Retinal pigment epithelial cell (primary cell): ENCODE data around the gene PASK.

ENCODE experiments used
- DNase-seq: peaks from one replicate; pipeline ENCODE4 v3.0.0-alpha.2; 2010; ENCODE audit warnings: low read depth
- H3K4me3 ChIP-seq: 2 replicates; pipeline ENCODE4 v1.5.1; 2011; ENCODE audit warnings: mild to moderate bottlenecking, low read length, control low read depth, moderate library complexity
- CTCF ChIP-seq: conservative IDR thresholded peaks from 2 replicates; pipeline ENCODE4 v1.5.1; 2011; ENCODE audit warnings: low read depth, low read length, control low read depth, inconsistent platforms

PASK gene

GRCh38 chr2:241088791-241089732 is 60.2 kb downstream of the PASK start:
- no peak overlapping the region for H3K4me3 ChIP-seq
- DNase-seq = no peak
- TF ChIP-seq CTCF = no peak

DNA sequence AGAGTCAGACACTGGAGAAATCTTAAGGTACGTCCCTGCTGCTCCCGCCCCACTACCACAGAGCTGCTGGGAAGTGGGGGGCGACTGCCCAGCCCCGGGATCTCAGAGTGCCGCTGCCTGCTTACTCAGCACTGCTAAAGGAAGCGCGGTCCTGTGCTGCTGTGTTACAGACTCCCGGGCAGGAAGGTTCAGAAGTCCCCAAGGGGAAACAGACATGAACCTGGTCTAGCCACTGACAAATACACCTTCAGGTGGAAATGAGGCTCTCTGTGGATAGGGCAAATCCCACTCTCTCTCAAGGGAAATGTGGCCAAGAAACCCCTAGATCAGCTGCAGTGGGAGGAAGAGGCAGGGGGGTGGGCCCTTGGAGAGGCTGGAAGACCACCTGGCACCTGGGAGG is 60.9 kb downstream of the PASK start:
- no peak for TF ChIP-seq CTCF
- no peak overlapping the region for H3K4me3 ChIP-seq
- DNase-seq = no peak

DNA sequence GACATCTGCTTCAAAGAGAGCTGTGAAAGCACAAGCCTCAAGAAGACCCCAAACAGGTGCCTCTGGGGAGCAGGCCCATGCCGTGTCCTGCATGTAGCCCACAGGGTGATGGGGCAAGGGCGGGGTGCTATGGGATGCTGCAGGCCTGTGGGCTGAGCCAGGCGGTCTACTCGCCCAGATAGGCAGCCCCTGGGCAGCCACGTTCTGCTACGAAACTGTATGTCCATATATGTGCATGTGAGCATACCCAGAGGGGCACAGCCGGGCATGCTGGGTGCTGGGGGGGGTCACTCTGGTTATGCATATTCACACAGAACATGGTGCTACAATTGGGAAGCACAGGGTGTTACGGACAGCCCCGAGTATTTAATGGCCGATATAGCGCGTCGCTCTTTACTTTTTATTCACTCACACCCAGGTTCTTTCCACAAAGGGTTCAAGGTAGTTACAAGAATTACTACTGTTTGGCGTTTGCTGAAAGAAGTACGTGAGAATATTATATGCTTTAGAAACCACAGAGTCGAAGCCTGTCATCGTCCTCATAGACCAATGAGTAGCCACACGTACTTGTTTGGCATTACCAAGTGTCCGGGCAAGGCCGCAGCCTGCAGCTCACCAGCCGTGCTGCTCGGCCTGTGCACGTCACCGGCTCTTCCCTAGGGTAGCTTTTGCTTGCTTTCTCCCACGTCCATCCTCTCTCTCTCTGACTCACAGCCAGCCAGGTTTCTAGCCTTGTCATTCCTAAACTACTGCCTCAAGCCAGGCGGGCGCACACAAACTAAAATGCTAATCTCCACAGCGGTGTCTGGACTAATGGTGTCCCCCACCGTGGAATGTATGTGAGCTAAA is 61.6 kb downstream of the PASK start:
- no peak for TF ChIP-seq CTCF
- H3K4me3 ChIP-seq = no peak overlapping the region
- DNase-seq = no peak

DNA sequence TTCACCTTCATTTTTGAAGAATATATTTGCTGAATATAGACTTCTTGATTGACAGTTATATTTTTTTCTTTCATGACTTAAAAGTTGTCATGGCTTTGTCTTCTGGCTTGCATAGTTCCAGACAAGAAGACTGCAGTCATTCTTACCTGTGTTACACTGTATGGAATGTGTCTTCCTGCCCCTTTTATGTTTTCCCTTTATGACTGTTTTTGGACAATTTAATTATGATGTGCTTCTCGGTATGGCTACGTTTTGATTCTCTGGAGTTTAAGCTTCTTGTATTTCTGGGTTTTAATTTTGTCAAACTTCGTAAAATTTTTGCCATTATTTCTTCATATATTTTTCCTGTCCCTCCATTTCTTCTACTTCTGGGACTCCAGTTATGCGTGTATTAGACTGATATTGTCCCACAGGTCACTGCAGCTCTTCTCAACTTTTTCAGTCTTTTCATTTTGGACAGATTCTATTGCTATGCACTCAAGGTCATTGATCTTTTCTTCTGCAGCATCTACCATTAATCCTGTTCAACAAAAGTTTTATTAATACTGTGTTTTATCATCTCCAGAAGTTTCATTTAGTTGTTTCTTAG is 64.3 kb downstream of the PASK start:
- TF ChIP-seq CTCF = no peak
- no peak for DNase-seq
- H3K4me3 ChIP-seq = no peak overlapping the region

GRCh38 chr2:241083091-241083415 is 66.2 kb downstream of the PASK start:
- no peak overlapping the region for H3K4me3 ChIP-seq
- DNase-seq = no peak
- no peak for TF ChIP-seq CTCF

GRCh38 chr2:241082341-241083090 is 66.8 kb downstream of the PASK start:
- no peak for TF ChIP-seq CTCF
- DNase-seq = no peak
- H3K4me3 ChIP-seq = no peak overlapping the region
